Measurements from ENCODE around the gene CFAP46.
"Not testable (repeated sequence)": the region's sequence is repeated elsewhere in the genome, so short reads cannot be mapped to it uniquely, and the experiment has no call there.

Gene CFAP46

DNA sequence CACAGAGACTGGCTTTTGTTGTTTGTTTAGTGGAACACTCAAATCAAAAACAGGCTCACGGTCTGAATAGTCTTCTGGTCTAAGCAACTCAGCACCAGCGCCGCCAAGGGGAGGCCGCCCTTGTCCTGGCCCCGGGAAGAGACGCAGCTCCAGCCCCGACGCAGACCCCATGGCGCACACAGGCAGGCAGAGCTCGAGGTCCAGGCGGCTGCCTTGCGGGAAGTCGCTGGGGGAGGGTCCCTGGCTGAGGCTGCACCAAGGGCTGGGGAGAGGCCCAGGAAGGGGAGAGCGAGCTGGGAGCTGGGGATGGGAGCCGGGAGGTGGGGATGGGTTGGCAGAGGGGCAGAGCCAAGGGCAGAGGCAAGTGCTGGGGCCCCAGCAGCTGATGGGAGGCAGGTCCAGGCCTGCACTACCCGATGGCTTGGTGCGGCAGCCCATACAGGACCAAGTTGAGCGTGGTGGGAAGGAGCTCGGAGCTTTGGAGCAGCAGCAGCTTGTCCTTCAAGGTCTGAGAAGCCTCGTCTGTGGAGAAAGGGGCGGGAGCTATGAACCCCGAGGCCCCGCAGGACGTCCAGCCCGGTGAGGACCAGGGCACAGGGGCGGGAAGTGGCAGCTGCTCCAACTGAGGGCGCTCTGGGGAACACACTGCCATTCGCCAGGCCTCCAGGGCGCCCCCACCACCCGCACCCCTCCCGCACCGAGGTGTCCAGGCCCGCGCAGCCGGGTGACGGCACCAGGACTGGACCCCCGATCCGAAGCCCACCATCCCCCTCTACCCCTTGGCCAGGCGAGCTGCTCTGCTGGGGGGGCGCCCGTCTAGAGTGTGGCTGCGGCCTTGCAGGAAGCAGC lies 133.8 kb downstream of the CFAP46 start:
- Mint-ChIP-seq H3K4me1 (ENCODE audit: low read depth) (no peaks in the 10 kb centered on the region), H3K36me3 (no peaks in the 10 kb centered on the region), H3K4me3 (no peak overlapping the region), H3K27ac (no peak overlapping the region), H3K27me3 (no peaks in the 10 kb centered on the region), H3K9me3 (ENCODE audit: low read depth) (no peaks in the 10 kb centered on the region)

DNA sequence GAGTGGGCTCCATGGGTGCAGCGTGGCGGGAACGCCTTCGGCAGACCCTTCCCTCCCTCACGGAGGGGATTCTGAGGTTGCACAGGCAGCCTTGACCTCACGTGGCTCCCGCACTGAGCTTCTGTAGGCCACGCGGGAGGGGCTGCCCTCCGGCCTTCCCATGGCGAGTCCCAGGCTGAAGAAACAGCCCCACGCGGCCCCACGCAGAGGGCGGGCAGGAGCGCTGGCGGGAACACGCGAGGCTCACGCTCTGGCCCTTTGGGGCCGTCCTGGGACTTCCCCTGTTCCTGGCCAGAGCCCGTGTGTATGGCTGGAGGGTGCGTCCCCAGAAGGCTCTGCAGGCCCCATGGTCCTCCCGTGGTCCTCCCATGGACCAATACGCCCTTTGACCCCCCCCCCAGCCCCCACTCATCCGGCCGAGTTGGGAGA lies 134.7 kb downstream of the CFAP46 start:
- no peaks in the 10 kb centered on the region for H3K27me3 Mint-ChIP-seq
- no peak overlapping the region for H3K27ac Mint-ChIP-seq
- no peaks in the 10 kb centered on the region for H3K9me3 Mint-ChIP-seq (ENCODE audit: low read depth)
- H3K4me1 Mint-ChIP-seq (ENCODE audit: low read depth), result no peaks in the 10 kb centered on the region
- no peak overlapping the region for H3K4me3 Mint-ChIP-seq
- H3K36me3 Mint-ChIP-seq, result no peaks in the 10 kb centered on the region

DNA sequence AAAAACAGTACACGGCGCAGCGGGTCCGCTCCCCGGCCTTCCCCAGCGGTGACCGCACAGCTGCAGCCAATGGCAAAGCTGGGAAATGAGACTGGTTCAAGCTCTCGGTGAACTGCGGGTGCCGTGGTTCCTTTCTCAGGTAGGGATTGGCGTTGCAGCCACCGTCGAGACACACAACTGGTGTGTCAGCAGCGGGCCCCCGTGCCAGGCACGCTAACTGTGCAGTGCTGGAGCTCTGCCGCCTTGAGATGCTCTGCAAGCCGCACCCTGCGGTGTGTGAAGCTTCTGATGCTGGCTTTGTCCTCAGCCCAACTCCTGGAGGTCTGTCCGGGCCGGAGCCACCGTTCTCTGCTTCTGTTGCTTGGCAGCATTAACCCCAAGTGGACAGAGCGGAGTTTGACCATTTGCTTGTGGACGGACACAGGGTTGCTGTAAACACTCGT lies 135.8 kb downstream of the CFAP46 start:
- Mint-ChIP-seq H3K4me3 (no peak overlapping the region), H3K27me3 (no peaks in the 10 kb centered on the region), H3K9me3 (ENCODE audit: low read depth) (no peaks in the 10 kb centered on the region), H3K4me1 (ENCODE audit: low read depth) (no peaks in the 10 kb centered on the region), H3K27ac (no peak overlapping the region), H3K36me3 (no peaks in the 10 kb centered on the region)

DNA sequence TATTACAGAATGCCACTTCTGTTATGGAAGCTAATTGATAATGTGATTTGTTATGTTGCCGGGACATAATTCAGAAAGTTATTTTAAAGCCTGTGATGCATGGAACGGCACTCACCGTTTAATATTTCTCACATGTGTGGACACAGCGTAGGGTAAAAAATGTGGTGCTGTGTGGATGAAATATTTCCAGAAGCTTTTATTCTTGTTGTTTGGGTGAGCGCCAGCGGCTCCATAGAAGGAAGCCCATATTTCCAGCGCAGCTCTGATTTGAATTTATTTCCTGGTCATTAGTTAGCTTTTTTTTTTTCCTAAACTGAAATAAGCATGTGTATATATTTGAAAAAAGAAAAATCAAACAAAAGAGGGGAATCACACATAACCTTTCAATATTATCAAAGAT lies 136.3 kb downstream of the CFAP46 start:
- no peaks in the 10 kb centered on the region for H3K27me3 Mint-ChIP-seq
- no peak overlapping the region for H3K4me3 Mint-ChIP-seq
- H3K9me3 Mint-ChIP-seq (ENCODE audit: low read depth), result no peaks in the 10 kb centered on the region
- no peaks in the 10 kb centered on the region for H3K4me1 Mint-ChIP-seq (ENCODE audit: low read depth)
- no peak overlapping the region for H3K27ac Mint-ChIP-seq
- H3K36me3 Mint-ChIP-seq, result no peaks in the 10 kb centered on the region

DNA sequence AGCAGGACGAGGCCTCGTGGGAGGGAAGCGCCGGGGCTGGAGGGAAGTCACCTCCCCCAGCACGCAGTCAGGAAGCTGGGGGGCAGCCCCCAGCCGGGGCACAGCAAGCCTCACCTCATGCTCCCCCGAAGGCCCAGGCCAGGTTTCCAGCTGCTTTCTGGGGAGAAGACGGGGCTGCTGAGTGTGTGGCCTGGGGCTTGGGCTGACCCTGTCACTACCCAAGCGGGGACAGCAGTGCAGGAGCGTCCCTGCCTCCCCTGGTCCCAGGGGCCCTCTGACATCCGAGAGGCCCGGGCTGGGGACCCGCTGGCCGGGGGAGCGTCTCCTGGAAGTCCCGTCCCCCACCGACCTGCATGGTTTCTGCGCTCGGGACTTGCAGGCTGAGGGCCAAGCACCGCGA lies 136.8 kb downstream of the CFAP46 start:
- Mint-ChIP-seq H3K27ac (no peak overlapping the region), H3K4me1 (ENCODE audit: low read depth) (no peaks in the 10 kb centered on the region)

DNA sequence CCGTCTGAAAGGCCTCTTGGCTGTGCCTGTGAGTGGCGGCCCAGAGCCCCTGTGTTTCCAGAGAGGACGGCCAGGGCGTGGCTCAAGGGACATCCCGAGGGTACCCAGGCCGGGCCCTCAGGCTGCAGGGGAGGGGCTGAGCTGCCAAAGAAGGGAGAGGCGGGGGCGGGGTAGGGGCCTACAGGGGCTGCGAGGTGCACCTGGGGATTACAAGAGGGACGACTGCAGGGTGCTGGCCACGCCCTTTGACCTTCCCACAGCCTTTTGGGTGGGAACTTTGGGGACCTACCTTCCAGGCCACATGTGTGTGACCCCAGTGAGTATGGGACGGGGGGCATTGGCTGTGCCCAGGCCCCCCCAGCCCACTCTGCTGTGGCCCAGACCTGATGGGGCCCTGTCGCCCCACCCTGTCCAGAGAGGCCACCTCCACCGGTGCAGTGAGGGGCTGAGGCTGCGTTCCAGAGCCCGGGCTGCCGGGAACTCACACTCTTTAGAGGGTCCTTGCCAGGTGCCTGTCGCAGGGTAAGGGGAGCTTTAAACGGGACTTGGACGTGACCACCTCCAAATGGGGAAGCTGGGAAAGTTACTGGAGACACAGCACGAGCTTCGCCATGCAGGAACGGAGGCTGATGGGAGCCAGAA lies 137.5 kb downstream of the CFAP46 start:
- Mint-ChIP-seq H3K36me3 (no peaks in the 10 kb centered on the region), H3K4me3 (no peak overlapping the region), H3K27me3 (no peaks in the 10 kb centered on the region), H3K9me3 (ENCODE audit: low read depth) (no peaks in the 10 kb centered on the region), H3K4me1 (ENCODE audit: low read depth) (no peaks in the 10 kb centered on the region), H3K27ac (no peak overlapping the region)

More for the DNA sequence above, 136.8 kb downstream of the CFAP46 start:
- no peaks in the 10 kb centered on the region for H3K9me3 Mint-ChIP-seq (ENCODE audit: low read depth)
- no peaks in the 10 kb centered on the region for H3K27me3 Mint-ChIP-seq
- H3K36me3 Mint-ChIP-seq, result no peaks in the 10 kb centered on the region
- H3K4me3 Mint-ChIP-seq, result no peak overlapping the region

DNA sequence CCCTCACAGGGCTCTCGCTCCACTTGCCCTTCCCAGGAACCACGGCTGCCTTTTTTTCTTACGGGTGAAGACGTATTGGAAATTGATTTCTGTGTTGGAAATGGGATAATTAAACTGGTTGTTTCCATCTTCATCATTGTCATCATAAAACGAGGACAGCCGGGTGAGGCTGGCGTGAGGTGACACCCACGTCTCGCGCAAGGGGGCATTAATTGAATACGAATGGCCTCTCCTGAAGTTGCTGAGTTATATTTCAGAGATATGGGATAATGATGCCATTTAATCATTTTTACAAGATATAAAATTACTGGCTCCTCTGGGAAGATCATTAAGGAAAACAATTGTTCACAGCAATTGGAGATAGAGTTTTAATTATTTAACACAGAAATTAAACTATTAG lies 138.1 kb downstream of the CFAP46 start:
- no peaks in the 10 kb centered on the region for H3K9me3 Mint-ChIP-seq (ENCODE audit: low read depth)
- no peaks in the 10 kb centered on the region for H3K4me1 Mint-ChIP-seq (ENCODE audit: low read depth)

DNA sequence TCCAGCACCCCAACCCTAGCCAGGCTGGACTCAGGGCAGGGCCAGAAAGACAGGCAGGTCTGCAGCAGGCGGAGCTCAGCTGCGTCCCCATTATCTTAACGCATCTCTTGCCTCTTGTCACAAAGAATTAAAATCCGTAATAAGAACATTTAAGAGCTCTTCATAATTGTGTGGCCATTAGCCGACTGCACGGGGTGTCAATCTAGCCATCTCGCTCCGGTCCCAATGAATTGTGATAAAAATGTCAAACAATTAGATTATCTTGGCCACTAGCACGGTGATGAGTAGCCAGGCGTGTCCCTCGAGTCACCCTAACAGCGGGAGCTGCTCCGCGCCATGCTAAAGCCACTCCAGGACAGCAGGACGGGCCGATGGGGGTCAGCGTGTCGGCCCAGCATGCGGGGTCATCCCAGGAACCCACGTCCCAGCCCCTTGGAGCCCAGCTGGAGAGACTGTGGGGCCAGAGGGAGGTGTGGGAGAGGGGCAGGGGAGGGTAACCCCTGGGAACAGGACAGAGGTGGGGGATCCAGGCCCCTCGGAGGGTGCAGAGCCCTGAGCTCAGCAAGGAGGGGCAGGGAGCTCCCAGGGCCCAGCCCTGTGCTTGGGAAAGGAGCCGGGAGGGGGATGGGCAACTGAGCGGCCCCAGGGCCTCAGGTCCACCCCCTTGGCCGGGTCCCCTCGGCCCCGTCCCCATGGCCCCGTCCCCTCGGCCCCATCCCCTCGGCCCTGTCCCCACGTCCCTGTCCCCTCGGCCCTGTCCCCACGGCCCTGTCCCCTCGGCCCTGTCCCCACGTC lies 138.8 kb downstream of the CFAP46 start:
- Mint-ChIP-seq H3K4me1 (ENCODE audit: low read depth) (no peaks in the 10 kb centered on the region), H3K4me3 (no peak overlapping the region), H3K36me3 (no peaks in the 10 kb centered on the region), H3K27me3 (no peaks in the 10 kb centered on the region), H3K27ac (no peak overlapping the region), H3K9me3 (ENCODE audit: low read depth) (no peaks in the 10 kb centered on the region)

More for the DNA sequence above, 138.1 kb downstream of the CFAP46 start:
- H3K4me3 Mint-ChIP-seq, result no peak overlapping the region
- no peak overlapping the region for H3K27ac Mint-ChIP-seq
- H3K36me3 Mint-ChIP-seq, result no peaks in the 10 kb centered on the region
- no peaks in the 10 kb centered on the region for H3K27me3 Mint-ChIP-seq

DNA sequence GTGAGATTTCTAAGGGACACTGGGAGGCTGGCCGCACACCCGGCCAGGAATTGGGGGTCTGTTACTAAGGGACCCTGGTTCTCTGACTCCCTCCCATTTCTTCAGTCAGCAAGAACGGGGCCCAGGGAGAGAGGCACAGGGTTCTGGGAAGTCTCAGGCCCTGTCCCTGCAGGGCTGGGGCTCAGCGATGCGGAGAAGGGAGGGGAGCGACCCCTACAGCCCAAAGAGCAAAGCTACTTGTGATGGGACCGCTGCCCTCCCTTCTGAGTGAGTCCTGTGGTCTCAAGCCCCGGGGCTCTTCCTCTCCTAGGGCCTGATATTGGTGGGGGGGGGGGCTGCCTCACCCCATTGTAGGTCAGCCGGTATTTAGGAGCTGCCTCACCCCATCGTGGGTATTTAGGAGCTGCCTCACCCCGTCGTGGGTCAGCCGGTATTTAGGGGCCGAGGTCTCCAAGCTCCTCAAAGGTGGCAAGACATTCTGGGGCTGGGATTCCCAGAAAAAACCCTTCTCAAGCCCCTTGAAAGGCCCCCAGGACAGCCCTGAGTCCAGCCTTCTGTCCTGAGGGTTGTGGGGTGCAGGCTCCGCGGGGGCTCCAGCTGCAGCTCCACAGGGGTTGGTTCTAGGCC lies 139.6 kb downstream of the CFAP46 start:
- Mint-ChIP-seq H3K9me3 (ENCODE audit: low read depth) (no peaks in the 10 kb centered on the region), H3K4me1 (ENCODE audit: low read depth) (no peaks in the 10 kb centered on the region), H3K36me3 (no peaks in the 10 kb centered on the region), H3K27ac (no peak overlapping the region), H3K4me3 (no peak overlapping the region), H3K27me3 (no peaks in the 10 kb centered on the region)

DNA sequence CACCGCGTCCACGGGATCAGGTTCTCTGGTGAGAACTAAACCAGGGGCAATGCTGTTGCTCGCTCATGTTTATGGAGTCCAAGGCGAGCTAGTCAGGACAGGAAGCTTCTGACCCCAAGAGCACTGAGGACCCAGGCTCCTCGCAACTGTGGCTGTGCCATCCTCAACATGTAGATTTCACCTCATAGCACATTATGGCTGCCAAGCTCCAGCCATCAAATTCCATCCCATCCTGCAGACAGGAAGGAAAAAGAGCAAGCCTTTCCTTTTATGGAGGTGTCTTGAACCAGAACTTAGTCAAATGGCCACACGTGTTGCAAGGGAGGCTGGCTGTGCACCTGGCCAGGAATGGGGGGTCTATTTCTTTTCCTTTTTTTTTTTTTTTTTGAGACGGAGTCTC lies 140.3 kb downstream of the CFAP46 start:
- Mint-ChIP-seq H3K9me3 (ENCODE audit: low read depth) (no peaks in the 10 kb centered on the region), H3K4me1 (ENCODE audit: low read depth) (no peaks in the 10 kb centered on the region), H3K27me3 (no peaks in the 10 kb centered on the region), H3K36me3 (no peaks in the 10 kb centered on the region), H3K27ac (no peak overlapping the region), H3K4me3 (no peak overlapping the region)

DNA sequence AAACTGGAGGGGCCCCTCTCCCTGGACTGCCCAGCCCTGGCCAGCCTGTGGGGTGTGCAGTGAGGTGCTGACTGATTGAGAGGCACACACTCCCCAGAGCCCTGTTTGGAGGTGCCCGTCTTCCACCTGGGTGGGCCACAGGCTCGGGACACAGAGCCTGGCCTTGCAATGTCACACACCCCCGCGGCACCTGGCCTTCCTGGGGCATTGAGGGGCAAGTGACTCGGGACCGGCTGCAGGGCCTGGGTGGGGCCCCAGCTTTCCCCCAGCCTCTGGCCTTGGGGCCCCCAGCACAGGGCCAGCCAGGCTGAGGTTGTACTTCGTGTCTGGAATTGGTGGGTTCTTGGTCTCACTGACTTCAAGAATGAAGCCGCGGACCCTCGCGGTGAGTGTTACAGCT lies 142.5 kb downstream of the CFAP46 start:
- H3K27me3 Mint-ChIP-seq, result no peaks in the 10 kb centered on the region
- H3K36me3 Mint-ChIP-seq, result no peaks in the 10 kb centered on the region
- no peak overlapping the region for H3K27ac Mint-ChIP-seq
- H3K9me3 Mint-ChIP-seq (ENCODE audit: low read depth), result no peaks in the 10 kb centered on the region
- no peak overlapping the region for H3K4me3 Mint-ChIP-seq
- no peaks in the 10 kb centered on the region for H3K4me1 Mint-ChIP-seq (ENCODE audit: low read depth)

DNA sequence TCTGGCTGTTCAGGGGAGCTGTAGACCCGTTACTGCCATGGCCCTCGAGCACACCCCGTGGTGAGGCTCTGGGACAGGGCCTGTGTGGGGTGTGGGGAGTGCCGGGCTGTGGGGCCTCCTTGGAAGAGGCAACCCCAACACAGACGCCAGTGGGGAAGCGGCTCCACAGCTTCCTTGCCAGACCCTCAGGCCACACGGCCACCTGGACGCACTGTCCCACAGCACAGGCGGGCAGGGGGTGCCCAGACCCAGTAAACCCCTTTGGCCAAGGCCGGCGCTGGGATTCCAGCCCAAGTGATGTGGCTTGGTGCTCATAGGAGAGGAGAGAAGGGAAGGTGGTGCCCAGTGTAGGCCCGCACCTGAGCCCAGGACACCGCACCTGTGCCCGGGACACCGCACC lies 143.5 kb downstream of the CFAP46 start:
- no peak overlapping the region for H3K27ac Mint-ChIP-seq
- no peaks in the 10 kb centered on the region for H3K36me3 Mint-ChIP-seq
- H3K27me3 Mint-ChIP-seq, result no peaks in the 10 kb centered on the region
- no peaks in the 10 kb centered on the region for H3K9me3 Mint-ChIP-seq (ENCODE audit: low read depth)
- no peaks in the 10 kb centered on the region for H3K4me1 Mint-ChIP-seq (ENCODE audit: low read depth)
- H3K4me3 Mint-ChIP-seq, result no peak overlapping the region

DNA sequence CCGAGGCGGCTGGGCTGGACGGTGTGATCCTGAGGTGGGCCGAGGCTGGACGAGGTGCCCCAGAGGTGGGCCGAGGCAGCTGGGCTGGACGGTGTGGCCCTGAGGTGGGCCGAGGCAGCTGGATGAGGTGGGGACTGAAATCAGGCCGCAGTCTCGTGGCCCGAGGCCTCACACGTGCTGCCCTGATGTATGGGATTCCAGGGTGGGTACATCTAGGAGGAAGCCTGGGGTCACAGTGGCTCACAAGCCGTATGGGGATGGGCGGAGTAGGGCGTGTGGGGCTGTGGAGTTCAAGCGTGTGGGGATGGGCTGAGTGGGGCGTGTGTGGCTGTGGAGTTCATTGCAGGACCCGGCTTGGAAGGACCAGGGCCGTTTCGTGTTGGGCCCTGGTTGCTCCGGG lies 144.0 kb downstream of the CFAP46 start:
- Mint-ChIP-seq H3K4me3 (no peak overlapping the region), H3K27me3 (no peaks in the 10 kb centered on the region), H3K36me3 (no peaks in the 10 kb centered on the region), H3K4me1 (ENCODE audit: low read depth) (no peaks in the 10 kb centered on the region), H3K27ac (no peak overlapping the region), H3K9me3 (ENCODE audit: low read depth) (no peaks in the 10 kb centered on the region)

DNA sequence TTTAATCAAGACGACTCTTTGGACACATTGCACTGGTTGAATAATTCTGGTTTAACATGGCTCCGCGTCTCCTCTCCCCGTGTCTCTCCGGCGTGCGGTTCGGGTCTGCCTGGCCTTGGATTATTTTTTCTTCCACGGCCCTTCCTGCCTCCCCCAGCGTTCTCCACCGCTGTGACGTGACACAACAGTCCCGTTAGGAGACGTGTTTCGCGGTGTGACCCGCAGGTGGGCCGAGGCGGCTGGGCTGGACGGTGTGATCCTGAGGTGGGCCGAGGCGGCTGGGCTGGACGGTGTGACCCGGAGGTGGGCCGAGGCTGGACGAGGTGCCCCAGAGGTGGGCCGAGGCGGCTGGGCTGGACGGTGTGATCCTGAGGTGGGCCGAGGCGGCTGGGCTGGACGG lies 144.4 kb downstream of the CFAP46 start:
- H3K4me1 Mint-ChIP-seq (ENCODE audit: low read depth), result not testable (repeated sequence)

DNA sequence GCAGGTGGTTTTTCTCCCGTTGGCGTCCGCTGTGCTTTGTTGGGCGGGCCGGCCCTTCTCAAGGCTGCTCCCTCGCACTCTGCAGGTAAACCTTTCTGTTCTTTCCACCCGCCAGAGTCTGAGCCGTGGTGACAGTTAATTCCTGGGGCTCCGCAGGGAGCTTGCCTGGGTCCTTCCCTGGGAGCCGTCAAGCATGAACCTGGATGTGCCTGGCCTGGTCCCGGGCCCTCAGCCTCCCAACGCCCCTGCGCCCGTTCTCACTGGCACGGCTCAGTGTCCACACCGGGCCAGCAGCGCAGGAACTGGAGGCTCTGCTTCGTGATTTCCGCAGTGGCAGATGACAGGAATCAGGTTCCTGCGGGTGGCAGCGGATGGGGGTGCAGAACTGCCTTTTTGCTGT lies 145.5 kb downstream of the CFAP46 start:
- no peaks in the 10 kb centered on the region for H3K9me3 Mint-ChIP-seq (ENCODE audit: low read depth)
- no peak overlapping the region for H3K4me3 Mint-ChIP-seq
- H3K27ac Mint-ChIP-seq, result no peak overlapping the region
- no peaks in the 10 kb centered on the region for H3K4me1 Mint-ChIP-seq (ENCODE audit: low read depth)
- H3K36me3 Mint-ChIP-seq, result no peaks in the 10 kb centered on the region
- no peaks in the 10 kb centered on the region for H3K27me3 Mint-ChIP-seq

More for the DNA sequence above, 144.4 kb downstream of the CFAP46 start:
- not testable (repeated sequence) for H3K27ac Mint-ChIP-seq; H3K27me3 Mint-ChIP-seq; H3K4me3 Mint-ChIP-seq; H3K9me3 Mint-ChIP-seq (ENCODE audit: low read depth); H3K36me3 Mint-ChIP-seq
